Middle frontal gyrus (tissue), 1 donor: ENCODE data around the gene ADD3.

Experiments used
- DNase-seq: peaks from one replicate; pipeline ENCODE4 v3.0.0-alpha.2; 2015; ENCODE audit warnings: low spot score; ENCODE audit errors: extremely low spot score

ADD3 gene, protein sequence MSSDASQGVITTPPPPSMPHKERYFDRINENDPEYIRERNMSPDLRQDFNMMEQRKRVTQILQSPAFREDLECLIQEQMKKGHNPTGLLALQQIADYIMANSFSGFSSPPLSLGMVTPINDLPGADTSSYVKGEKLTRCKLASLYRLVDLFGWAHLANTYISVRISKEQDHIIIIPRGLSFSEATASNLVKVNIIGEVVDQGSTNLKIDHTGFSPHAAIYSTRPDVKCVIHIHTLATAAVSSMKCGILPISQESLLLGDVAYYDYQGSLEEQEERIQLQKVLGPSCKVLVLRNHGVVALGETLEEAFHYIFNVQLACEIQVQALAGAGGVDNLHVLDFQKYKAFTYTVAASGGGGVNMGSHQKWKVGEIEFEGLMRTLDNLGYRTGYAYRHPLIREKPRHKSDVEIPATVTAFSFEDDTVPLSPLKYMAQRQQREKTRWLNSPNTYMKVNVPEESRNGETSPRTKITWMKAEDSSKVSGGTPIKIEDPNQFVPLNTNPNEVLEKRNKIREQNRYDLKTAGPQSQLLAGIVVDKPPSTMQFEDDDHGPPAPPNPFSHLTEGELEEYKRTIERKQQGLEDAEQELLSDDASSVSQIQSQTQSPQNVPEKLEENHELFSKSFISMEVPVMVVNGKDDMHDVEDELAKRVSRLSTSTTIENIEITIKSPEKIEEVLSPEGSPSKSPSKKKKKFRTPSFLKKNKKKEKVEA

DNA sequence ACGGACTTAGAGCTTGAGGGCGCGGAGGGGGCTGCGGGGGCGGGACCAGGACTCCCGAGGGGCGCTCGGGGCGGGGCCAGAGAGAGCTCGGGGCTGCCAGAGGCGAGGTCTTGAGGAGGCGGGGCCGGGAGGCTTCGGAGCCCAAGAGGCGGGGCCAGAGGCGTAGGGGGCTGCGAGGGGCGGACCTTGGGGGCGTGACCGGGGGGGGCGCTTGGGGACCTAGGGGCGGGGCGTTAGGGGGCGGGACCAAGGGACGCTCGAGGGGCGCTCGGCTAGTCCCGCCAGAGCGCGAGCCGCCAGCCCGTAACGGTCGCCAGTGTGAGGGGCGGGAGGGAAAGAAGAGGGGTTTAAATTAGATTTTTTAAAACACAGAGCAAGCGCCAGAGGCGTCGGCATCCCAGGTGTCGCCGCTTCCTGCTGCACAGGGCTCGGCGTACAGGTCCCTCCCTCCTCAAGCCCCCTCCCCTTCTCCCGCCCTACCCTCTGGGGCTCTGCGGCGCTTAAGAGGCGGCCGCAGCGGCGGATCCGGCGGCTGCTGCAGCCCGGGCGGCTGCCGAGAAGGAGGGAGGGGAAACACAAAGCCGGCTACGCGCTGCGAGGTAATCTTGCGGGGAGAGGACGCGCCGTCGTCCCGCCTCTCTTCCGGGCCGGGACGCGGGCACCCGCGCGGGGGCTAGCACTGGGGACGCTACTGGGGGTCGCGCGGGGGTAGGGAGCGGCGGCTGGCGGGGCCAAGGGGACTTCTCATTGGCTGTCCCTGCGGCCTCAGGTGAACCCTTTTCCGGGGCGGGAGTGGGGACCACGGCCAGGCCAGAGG is at the start of gene ADD3:
Gene ADD3 (plus strand): TSS at position 284 of the 817 bp plus-strand sequence. CDS start 92,670 bp downstream, outside the sequence.
- peak; percentile 90 for DNase-seq

DNA sequence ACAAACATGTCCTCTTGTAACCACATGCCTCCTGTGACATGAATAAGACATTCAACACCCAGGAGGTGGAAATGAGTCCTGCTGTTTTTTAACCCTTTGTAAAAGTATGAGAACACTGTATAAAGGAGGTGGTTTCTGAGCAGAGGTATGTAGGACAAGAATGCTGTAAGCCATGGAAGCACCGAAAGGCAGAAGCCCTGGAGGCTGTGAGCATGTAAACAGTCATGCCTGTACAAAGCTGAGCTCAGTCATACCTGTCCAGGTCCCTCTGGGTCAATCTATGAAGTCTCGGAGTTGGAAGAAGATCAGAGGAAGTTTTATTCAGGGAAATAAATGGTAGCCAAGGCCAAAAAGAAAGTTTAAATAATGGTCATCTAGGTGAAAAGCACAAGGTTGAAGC is 49.7 kb upstream of the ADD3 start:
- no peak for DNase-seq

DNA sequence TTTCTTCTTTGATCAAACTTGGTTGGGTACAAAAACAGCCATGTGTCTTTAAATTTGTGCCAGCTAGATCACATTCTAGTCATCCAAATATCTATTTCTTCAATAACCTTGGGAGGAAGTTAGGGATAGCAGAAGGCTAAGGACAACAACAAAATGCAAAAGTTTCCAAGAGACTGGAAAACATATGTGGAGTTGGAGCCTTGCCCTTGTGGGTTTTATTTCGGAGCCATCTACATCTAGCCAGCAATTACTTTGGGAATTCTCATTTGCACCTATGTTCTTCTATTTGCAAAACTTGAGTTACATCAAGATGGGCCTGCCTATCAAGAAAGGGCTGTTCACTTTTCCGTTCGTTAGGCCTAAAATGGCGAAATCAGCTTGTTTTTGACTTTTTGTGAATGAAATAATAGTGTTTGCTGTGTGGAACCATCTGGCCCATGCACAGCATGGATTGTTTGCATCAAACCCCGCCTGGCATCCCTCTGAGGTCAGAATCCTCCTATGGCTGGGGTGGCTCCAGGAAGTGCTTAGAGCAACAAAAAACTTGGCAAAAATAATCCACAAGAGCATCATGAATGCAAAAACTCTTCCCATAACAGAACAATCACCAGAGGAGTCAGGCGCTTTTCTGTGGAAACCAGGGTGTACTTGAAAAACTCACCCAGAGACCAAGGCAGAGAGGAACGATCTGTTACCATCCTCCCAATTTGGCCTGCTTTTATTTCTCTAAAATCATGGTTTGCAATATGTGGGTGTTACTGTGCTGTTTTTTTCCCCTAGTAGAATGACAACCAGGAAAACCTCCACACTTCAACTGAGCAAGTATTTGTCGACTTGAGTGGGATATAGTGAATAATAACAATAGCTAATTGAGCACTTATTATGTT is 48.3 kb upstream of the ADD3 start:
- DNase-seq = no peak

DNA sequence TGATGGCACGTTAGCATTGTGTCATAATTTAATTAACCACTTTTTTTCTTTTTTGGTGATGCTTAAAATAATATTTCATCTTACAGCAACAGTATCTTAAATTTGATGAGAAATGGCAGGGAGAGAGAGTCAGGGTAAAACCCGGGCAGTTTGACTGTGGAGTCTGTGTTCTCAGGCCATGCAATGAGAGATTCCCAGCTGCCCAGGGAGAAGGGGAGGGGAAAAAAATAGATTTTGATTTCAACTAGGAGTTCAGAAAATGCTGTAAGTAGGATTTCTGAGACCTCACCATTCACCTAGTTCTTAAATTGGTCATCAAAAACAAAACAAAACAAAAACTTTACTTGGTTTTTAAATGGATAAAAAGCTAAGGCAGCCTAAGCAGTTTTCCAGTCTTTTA is 47.1 kb upstream of the ADD3 start:
- no peak for DNase-seq

DNA sequence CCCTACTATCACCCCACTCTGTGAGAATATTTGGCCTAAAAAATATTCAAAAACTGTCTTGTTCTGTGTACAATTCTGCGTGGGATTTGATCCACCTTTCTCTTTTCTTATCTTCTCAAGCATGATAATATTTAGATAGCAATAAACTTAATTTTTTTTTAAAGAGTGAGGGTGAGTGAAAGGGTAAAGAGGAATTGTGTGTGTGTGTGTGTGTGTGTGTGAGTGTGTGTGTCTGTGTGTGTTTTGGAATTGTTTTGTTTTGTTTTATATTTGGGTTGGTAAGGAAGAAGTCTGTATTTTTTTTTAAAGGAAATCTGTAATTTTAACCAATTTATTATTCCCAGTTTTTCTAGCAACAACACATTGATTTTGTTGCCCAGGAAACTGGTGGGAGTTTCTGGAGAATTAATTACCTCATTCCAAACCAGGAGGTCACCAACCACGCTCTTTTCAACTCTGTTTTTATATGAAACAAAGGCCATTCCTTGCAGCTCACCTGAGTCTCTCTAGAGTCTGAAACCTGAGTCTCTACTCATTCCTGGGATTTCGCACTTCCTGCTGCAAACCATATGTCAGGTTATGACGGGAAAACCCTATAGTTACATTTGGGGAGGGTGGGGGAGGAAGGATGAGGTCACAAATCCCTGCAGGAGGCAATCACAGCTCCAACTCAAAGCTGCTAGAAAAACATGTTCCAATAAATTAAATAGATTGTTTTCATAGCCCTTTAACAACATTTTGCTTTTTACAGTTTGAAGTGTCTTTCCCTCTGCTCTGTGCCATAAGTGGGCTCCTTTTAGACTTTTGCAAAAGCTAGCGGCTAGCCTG is 46.4 kb upstream of the ADD3 start:
- no peak for DNase-seq

DNA sequence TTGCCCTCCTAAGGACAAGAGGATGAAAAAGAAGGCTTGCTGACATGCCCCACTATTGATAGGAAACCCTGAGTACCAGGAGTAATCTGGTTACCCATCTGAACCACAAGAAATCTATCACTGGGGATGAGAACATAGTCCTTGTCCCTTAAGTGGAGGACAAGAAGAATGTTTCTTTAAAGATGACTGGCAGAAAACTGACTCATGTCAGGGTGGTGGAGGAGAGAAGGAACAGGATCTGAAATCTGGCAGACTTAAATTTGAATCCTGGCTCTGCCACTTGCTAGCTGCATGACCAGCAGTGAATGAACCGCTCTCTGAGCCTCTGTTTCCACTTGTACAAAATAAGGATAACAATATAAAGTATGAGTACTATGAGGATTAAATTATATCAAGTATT is 45.5 kb upstream of the ADD3 start:
- DNase-seq = no peak

DNA sequence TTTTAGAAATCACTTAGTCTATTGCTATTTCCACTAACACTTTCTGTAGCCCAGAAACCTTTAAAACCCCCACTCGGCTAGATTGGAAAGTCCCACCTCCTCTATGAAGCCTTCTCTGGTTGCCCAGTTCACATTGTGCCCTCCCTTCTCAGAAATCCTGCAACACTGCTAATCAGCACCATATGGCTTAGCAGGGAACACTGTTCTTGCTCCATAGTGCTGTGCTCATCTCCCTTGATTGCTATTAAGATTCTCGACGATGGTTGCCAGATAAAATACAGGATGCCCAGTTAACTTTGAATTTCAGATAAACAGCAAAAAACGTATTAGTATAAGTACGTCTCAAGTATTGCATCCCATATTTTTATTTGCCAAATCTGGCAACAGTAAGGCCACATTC is 44.3 kb upstream of the ADD3 start:
- DNase-seq = no peak

DNA sequence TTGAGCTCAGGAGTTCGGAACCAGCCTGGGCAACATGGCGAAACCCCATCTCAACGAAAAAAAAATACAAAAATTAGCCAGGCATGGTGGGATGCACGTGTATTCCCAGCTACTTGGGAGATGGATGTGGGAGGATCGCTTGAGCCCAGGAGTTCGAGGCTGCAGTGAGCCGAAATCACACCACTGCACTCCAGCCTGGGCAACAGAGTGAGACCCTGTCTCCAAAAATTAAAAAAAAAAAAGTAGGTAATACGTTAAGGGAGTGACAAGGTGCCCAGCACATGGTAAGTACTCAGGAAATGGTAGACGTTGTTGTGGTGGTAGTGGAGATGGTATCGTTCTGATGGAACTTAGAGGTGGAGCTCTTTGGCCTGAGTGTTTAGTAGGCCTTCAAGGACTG is 43.5 kb upstream of the ADD3 start:
- no peak for DNase-seq

DNA sequence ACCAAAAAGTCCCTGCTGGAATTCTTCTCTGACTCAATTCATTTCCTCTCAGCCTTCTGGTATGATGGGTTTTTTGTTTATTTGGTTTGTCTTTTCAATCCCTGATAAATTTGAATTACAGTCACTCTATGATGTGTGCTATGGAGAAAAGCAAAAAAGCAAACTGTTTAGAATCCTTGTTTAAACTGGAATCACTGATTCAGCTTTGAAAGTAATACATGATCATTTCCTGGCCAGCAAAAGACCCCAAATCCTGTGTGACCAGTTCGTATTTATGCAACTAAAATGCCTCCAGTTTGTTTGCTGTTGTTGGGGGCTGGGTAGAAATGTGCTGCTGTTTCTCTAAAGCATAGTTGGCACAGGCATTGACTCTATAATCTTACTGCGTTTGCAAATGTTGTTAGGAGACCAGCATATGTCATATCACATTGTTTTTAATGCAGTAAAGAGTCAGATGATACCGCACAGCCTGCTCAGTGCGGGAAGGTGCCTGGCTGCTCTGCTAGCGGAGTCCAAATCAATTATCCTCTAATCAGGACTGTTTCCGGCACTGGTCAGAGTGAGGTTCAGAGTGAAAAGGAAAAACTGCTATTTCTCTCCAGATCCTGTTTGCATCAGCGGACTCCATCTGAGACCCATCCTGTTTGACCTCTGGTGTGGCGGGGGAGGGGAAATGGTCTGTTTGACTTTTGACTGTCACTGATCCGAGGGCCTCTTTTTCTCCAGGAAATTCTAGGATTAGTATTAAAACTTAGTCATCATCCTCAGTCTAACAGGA is 40.6 kb upstream of the ADD3 start:
- DNase-seq = no peak

DNA sequence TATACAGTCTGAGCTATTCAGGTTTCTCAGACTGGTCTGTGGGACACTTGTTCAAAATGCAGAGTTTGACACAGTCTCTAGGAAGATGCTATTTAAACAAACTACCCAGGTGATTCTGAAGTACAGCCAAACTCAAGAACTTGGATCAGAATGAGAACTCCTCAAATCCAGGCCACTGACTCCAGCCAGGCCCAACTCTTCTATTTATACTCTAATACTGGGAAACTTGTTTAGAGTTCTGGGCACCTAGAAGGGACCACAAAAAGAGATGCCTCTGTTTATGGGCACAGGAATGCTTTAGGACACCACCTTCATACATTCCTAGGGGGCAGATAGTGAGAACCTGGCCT is 40.1 kb upstream of the ADD3 start:
- DNase-seq = no peak

DNA sequence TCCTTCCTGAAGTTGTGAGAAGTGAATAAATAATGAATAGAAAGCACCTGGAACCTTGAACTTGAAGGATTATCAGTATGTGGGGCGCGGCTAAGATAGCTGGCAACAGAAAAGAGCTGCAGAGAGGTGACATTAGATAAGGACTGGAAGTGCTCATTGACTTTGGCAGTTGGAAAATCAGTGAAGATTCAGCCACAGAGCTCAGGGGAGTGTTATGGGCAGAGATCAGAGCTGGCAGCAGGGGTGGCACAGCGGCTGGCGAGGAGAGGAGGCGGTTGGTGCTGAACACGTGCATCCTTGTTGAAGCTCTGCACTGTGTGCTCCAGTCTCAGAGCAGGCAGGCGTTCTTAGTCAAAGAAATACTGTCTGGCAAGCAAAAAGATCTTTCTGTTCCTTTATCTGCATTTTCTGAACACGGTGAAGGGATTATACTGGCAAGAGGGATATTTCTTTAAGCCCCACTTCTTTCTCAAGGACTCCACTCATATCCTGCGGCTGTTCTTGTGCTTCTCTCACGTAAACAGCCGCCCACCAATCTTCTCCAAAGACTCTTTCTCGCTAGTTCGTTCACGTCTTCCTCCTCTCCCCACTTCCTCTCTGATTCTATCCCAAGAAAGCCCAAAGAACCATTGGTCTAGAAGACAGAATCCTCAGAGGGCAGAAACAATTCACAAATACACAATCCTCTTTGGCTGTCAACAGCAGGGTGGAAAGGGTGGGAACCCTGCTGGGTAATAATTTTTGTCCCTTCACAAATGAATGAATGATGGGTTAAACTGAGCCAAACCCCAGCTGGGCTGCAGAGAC is 38.6 kb upstream of the ADD3 start:
- DNase-seq = no peak

DNA sequence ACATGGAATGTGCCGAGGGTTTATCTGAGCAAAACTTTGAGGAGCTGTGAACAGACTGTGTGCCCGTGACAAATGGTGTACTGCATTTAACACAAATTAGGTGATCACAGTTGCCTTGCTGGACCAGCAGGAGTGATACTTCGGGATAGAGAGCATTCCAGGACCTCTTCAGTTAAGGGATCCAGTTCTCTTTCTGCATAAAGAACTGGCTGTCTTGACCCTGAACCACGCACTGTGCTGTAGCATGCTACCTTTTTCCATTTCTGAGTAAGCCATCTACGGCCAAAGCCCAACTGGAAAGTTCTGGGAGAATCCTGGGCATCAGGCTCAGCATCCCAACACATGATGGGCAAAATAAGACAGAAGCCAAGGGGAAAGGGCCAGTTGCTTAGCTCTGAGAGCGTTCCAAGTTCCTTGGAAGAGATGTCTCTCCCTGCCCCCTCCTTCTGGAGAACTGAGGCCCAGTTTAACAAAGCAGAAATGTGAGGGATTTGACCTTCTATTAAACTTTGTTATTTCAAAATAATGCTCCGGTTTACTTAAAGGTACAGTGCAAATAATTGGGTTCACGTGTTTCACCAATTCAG is 37.9 kb upstream of the ADD3 start:
- no peak for DNase-seq

DNA sequence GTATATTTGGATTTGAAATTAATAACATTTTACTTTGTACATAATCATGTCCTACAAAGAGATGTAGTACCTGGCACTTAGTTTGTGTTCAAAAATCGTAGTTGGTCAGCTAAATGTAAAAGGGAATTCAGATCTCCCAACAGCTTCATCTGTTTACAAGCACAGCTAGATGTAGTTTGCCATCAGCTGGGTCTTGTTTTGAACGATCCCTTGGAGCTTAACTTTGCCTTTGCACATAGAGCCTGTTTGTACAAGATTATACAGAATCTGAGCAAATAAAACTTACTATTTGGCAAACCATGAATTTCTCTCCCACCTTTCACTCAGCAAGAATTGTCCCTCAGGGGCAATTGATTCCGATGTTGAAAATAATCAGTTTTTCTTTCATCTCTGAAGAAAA is 36.1 kb upstream of the ADD3 start:
- no peak for DNase-seq

DNA sequence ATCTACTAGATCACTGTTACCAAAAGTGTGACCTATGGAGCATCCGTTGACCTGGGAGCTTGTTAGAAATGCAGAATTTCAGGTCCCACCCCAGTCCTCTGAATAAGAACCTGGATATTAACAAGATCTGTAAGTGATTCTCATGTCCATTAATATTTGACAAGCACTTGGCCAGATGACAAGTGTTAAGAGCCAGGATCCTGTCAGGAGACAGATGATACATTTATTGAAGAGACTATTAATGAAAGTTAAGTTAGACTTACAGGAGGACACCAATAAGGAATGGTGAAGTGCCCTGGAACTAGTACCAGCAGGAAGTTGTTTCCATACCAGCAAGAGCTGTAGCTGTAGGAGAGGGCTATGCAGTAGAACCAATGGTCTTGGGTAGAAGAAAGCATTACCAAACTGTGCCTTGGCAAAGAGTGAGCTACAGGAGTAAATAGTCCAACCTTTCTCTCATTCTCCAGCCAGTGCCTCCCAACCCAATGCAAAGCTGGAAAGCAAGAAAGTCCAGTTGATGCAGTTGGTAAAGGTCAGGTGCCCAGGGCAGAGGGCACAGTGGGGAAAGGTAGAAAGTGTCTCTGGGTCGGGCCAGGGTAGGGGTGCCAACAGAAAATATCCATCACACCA is 35.3 kb upstream of the ADD3 start:
- DNase-seq = no peak

DNA sequence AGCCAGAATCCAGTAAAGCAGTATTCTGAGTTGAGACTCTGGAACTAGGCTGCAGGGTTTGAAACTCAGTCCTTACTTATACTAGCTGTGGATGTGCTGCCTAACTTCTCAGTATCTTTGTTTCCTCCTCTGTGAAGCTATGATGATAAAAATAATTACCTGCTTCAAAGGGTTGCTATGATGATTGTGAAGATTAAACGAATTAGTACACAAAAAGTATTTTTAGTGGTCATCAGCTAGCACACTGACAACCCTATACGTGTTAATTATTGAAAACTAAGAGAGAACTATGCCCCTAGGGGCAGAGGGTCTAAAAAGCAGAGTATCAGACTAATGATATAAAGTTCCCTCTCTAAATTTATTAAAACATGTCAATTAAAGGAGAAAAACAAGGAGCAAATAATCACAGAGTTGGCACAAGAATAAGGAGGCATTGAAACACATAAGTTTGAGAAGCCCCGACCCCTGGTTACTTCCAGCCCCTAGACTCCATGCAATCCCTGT is 34.4 kb upstream of the ADD3 start:
- no peak for DNase-seq

DNA sequence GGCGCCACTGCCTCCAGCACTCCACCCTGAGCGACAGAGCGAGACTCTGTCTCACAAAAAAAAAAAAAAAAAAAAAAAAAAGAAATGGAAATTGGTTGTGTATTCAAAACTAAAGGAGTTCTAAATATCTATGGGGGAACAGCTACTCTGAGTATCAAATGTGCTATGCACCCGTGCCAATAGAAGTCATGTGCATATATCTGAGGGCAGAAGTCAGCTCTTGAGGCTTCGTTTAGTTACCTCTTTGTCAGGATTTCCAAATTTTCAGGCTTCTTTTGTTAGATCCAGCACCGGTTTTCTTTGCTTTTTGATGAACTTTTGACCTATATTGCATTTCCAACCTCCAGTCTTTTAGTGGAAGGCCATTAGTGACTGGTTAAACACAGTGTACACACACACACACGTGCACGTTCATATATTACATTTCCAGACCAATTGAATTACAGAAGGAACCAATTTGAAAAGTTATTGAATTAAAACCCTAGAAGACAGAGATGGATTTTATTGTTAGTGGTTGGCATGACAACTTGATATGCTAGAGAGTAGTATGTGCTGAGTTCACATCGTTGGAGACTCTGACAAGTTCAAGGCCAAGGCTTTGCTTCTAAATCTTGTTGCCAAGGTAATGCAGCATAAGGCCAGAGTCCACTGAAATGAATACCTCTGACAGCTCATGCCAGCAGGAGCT is 33.1 kb upstream of the ADD3 start:
- DNase-seq = no peak
